Tibial artery (tissue), 4 donors: ENCODE results near the gene CST4.
A peak's percentile ranks its signal among the peaks of the same experiment; 100 is the strongest.
"Not testable (repeated sequence)": the region's sequence is repeated elsewhere in the genome, so short reads cannot be mapped to it uniquely, and the experiment has no call there.

Source experiments
- DNase-seq, 2 donors: peaks; one replicate each; pipeline ENCODE4 v3.0.0-alpha.2; 2019
- H3K27ac ChIP-seq, 2 donors: fragments of 200-600 bp; sonication (generic) in 1 of 2; 1 replicate in 1 of 2; 2 replicates in 1 of 2; pipeline ENCODE4 v1.5.1; 2018 to 2019; ENCODE audit warnings: mild to moderate bottlenecking in 1 of 2
- H3K27me3 ChIP-seq, 2 donors: fragments of 200-600 bp; sonication (generic) in 1 of 2; one replicate each; pipeline versions ENCODE4 v1.5.1 to v1.6.0; 2016 to 2019
- H3K36me3 ChIP-seq, 3 donors: fragments of 200-600 bp; sonication (generic) in 2 of 3; one replicate each; pipeline ENCODE4 v1.5.1; 2016 to 2019; ENCODE audit warnings: mild to moderate bottlenecking in 2 of 3
- H3K4me1 ChIP-seq, 4 donors: fragments of 200-600 bp; sonication (generic) in 2 of 4; 1 replicate in 3 of 4; 2 replicates in 1 of 4; pipeline ENCODE4 v1.5.1; 2016 to 2019
- H3K4me3 ChIP-seq, 2 donors: fragments of 200-600 bp; sonication (generic) in 1 of 2; 1 replicate in 1 of 2; 2 replicates in 1 of 2; pipeline ENCODE4 v1.5.1; 2018 to 2019; ENCODE audit warnings: mild to moderate bottlenecking in 2 of 2
- H3K9me3 ChIP-seq, 3 donors: fragments of 200-600 bp; sonication (generic) in 1 of 3; one replicate each; pipeline ENCODE4 v1.5.1; 2016 to 2019
- intact Hi-C: fragments of 100-400 bp; cut with DNase I; formaldehyde crosslinking; loops from one replicate; pipeline ENCODE4 v1.15.0; 2023; ENCODE audit warnings: low total_unique reads
- TF ChIP-seq, protein P1 (sequence below), 2 experiments: fragments of 200-600 bp in 1 of 2; fragments of 450-650 bp in 1 of 2; IDR thresholded peaks; one replicate each; pipeline ENCODE4 v1.5.1; 2017 to 2019; ENCODE audit warnings: antibody characterized with exemption in 2 of 2, mild to moderate bottlenecking in 1 of 2, moderate library complexity in 1 of 2

Gene CST4

DNA sequence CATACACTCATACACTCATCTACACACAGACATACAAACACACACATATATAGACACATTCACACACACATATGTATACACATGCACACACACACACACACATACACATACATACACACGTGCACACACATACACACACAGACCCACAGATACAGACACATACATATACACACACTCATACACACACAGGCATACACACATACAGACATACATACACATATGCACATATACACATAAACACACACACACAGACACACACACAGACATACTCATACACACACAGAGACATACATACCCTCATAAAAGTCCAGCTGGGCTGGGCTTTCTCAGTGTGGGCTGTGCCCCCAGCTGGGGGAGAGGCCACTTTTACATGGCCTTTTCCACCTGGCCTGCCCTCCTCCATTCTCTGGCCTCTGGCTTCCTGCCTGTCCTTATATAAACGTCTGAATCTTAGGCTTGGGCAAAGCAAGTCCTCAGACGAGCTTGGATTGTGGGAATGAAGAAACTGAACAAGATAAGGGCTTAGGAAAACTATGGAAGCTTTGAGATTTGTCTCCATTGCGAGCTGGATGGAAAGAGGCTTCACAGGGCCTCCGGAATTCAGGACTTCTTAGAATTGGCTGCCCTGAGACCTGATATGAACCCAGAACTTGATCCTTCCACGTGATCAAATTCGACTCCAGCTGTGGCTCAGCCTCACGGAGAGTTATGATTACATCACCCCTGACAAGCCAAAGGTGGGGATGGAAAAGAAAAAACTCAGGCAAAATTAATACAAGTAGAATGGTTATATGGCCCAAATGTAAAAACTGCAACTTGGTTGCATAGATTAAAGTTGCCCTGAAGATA is 28.6 kb downstream of the CST4 start:
- intact Hi-C loops: no loop called here
- no peaks in the 10 kb centered on the region for H3K36me3 ChIP-seq
- TF ChIP-seq, protein P1, sequence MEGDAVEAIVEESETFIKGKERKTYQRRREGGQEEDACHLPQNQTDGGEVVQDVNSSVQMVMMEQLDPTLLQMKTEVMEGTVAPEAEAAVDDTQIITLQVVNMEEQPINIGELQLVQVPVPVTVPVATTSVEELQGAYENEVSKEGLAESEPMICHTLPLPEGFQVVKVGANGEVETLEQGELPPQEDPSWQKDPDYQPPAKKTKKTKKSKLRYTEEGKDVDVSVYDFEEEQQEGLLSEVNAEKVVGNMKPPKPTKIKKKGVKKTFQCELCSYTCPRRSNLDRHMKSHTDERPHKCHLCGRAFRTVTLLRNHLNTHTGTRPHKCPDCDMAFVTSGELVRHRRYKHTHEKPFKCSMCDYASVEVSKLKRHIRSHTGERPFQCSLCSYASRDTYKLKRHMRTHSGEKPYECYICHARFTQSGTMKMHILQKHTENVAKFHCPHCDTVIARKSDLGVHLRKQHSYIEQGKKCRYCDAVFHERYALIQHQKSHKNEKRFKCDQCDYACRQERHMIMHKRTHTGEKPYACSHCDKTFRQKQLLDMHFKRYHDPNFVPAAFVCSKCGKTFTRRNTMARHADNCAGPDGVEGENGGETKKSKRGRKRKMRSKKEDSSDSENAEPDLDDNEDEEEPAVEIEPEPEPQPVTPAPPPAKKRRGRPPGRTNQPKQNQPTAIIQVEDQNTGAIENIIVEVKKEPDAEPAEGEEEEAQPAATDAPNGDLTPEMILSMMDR (IDR thresholded peaks at IDR 0.05): no peak
- no peak overlapping the region for H3K27ac ChIP-seq
- peaks cover 0 to 9% (median 4%) of the 10 kb centered on the region in 4 donors for H3K4me1 ChIP-seq
- no peaks in the 10 kb centered on the region for H3K9me3 ChIP-seq
- H3K4me3 ChIP-seq: no peak overlapping the region
- DNase-seq: no peak
- no peaks in the 10 kb centered on the region for H3K27me3 ChIP-seq

DNA sequence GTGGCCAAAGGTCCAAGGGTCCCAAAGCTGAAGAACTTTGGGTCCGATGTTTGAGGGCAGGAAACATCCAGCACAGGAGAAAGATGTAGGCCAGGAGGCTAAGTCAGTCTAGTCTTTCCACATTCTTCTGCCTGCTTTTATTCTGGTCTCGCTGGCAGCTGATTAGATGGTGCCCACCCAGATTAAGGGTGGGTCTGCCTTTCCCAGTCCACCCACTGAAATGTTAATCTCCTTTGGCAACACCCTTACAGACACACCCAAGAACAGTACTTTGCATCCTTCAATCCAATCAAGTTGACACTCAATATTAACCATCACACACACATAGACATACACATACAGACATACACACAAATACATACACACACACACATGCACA is 29.2 kb downstream of the CST4 start:
- H3K36me3 ChIP-seq, H3K27ac ChIP-seq, H3K27me3 ChIP-seq, DNase-seq, H3K4me3 ChIP-seq, H3K9me3 ChIP-seq, intact Hi-C loops: not testable (repeated sequence)
- peaks cover 0 to 11% (median 4%) of the 10 kb centered on the region in 4 donors for H3K4me1 ChIP-seq

DNA sequence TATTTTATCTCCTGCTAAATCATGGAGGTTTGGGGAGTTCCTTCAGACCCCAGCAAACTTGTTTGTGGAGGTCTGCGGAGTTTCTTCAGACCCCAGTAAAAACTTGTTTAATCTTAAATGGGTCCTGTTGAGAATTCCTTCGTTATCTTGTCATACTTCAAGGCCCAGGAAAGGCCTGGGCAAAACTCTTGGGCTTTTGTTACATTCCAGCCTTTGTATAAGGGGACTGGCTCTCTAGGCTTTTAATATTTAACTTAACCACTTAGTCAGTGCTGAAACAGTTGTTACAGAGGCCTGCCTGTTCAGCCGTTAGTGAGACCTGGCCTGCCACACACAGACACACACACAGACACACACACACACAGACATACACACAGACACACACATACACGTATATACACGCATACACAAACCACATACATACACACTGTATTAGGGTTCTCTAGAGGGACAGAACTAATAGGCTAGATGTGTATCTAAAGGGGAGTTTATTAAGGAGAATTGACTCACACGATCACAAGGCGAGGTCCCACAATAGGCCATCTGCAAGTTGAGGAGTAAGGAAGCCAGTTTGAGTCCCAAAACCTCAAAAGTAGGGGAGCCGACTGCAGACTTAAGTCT is 29.7 kb downstream of the CST4 start:
- no peaks in the 10 kb centered on the region for H3K27me3 ChIP-seq
- TF ChIP-seq, protein P1 (IDR thresholded peaks at IDR 0.05): no peak
- H3K9me3 ChIP-seq: no peaks in the 10 kb centered on the region
- H3K36me3 ChIP-seq: no peaks in the 10 kb centered on the region
- H3K4me1 ChIP-seq: peaks cover 0 to 11% (median 4%) of the 10 kb centered on the region in 4 donors
- DNase-seq: no peak
- H3K27ac ChIP-seq: no peak overlapping the region
- H3K4me3 ChIP-seq: no peak overlapping the region
- intact Hi-C loops: no loop called here

DNA sequence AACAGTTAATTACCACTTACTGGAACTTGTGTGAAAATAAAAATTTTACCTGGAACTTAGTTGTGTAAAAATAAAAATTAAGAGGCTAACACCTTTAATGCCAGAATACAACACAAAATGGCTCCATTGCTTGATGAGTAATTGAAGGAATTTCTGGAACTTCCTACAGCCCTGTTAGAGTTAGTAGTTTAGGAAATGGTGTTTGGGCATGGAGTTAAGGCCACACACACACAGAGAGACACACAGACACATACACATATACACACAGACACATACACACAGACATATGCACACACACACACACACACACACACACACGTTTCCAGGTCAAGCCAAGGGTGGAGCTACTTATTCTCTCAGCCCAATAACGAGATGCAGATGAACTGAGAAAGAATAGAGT is 30.5 kb downstream of the CST4 start:
- Histone ChIP-seq H3K4me3 (no peak overlapping the region), H3K9me3 (no peaks in the 10 kb centered on the region), H3K27me3 (no peaks in the 10 kb centered on the region), H3K36me3 (no peaks in the 10 kb centered on the region), H3K27ac (no peak overlapping the region), H3K4me1 (peaks cover 0 to 11% (median 4%) of the 10 kb centered on the region in 4 donors)
- no peak for DNase-seq
- intact Hi-C loops: no loop called here
- TF ChIP-seq, protein P1 (IDR thresholded peaks at IDR 0.05): no peak

DNA sequence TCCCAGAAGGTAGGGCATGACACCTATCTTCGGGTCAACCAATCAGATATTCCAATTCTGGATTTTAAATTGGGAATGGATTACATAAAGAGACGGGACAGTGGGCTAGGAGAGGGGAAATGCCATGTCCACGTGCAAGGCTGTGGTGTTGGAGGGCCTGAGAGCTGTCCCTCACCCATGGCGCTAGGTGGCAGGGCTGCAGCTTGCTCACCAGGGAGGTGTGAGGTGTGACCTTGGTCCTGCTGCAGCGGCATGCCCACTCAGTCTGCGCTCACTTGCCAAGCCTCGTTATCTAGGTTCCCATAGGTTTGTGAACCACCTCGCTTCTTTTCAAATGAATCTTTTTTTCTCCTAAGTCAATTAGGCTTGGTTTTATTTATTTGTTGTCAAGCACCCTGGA is 31.6 kb downstream of the CST4 start:
- TF ChIP-seq, protein P1 (IDR thresholded peaks at IDR 0.05): no peak
- Histone ChIP-seq H3K36me3 (no peaks in the 10 kb centered on the region), H3K27me3 (no peaks in the 10 kb centered on the region), H3K9me3 (no peaks in the 10 kb centered on the region), H3K27ac (no peak overlapping the region), H3K4me1 (peaks cover 0 to 11% (median 4%) of the 10 kb centered on the region in 4 donors), H3K4me3 (no peak overlapping the region)
- intact Hi-C loops: no loop called here
- no peak for DNase-seq

DNA sequence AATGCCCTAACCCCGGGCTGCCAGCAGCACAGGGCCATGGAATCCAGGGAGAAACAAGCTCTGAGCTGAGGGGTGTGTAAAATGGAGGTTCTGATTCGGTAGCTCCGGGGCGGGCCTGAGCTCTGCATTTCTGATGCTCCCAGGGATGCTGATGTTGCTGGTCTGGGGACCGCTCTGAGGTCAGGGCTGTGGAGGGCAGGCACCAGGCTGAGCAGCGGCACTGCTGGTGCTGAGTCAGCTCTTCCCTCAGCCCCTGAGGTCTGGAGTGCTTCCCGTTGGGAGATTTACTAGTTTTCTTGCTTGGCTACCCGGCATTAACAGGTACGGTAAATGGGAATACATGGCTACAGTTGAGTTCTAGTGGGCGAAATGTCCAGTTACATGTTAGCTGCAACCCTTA is 32.5 kb downstream of the CST4 start:
- H3K9me3 ChIP-seq: no peaks in the 10 kb centered on the region
- intact Hi-C loops: no loop called here
- DNase-seq: no peak
- TF ChIP-seq, protein P1 (IDR thresholded peaks at IDR 0.05): no peak
- peak overlapping the region in 1 of 2 donors; percentile 40 for H3K27ac ChIP-seq
- H3K4me1 ChIP-seq: peaks cover 0 to 11% (median 4%) of the 10 kb centered on the region in 4 donors
- H3K4me3 ChIP-seq: no peak overlapping the region
- H3K27me3 ChIP-seq: no peaks in the 10 kb centered on the region
- no peaks in the 10 kb centered on the region for H3K36me3 ChIP-seq
